Measurements from ENCODE around the gene MOB2. TPM values are rescaled to one million over a fixed set of nuclear protein-coding genes. Genes with fewer than 3 reads are reported as not detected.

Gene MOB2
- total and polyA plus RNA-seq, 2 of the 13 experiments (the other 11 are each of a cell fraction or from before 2014, with no cell fraction given) = 21.8 to 27.7 TPM

DNA sequence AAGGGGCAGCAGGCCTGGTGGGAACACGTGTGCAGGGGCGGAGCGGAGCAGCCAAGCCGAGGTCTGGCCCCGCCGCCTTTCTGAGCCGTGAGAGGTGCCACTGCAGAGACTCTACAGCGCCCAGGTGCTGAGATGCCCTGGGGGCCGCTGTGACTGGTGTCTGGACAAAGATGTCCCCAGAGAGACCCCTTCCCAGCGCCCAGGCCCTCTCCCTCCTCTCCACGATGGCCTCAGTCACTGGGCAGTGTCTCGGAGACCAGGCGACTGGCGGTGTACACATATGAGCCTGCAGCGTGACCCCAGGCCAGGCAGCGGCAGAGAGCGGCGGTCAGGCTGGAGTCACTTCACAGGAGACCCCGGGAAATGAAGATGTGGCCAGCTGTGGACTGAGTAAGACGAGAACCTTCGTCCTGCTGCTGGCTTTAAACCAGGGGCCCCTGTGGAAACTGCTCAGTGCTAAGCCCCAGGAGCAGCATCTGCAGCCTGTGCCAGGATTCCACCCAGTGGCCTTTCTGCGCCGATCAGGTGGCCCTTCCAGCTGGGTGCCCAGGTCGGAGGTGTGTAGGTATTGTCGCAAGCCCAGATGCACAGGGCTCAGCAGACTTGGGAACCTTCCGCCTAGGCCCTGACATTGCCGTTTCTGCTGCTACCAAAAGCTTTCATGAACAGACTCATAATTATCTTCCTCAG, 34.7 kb downstream of the MOB2 start:
- no peak for ATAC-seq
- in situ Hi-C loops (cut with HindIII; ENCODE audit: extremely low pct_ligation_motif_present, low pct_unique_long_range_greater_than_20kb) (no loop called here), intact Hi-C loops (cut with micrococcal nuclease; ENCODE audit: unreplicated experiment) (no loop called here)
- Histone ChIP-seq H3K27ac (ENCODE audit: extremely low read length, insufficient read depth, low read length) (no peak overlapping the region), H3K4me3 (replicated peaks in 1 of 3; ENCODE audit: insufficient read depth in 1 of 3, low read depth in 2 of 3, low read length in 3 of 3) (no peak overlapping the region), H3K79me2 (ENCODE audit: insufficient read depth, low read length) (no peaks in the 10 kb centered on the region), H2AFZ (ENCODE audit: low read length) (no peak overlapping the region), H4K20me1 (ENCODE audit: insufficient read depth, low read length) (0 out of 2 replicates have a peak, but pooled peaks cover 3% of the 10 kb centered on the region), H3K4me1 (ENCODE audit: insufficient read depth, low read length) (no peaks in the 10 kb centered on the region), H3K36me3 (replicated peaks in 1 of 2; ENCODE audit: control insufficient read depth in 1 of 2, insufficient read depth in 2 of 2, low read length in 2 of 2) (no peaks in the 10 kb centered on the region), H3K9ac (ENCODE audit: insufficient read depth, low read depth, low read length) (no peak overlapping the region), H3K9me3 (ENCODE audit: low read length) (no peaks in the 10 kb centered on the region), H3K4me2 (ENCODE audit: low read depth, low read length) (no peak overlapping the region), H3K27me3 (ENCODE audit: control insufficient read depth in 1 of 2, insufficient read depth in 2 of 2, low read length in 2 of 2) (peaks cover 5 to 27% of the 10 kb centered on the region in 2 experiments; a peak in 4 of 5 replicates)
- FAIRE-seq = no peak
- ChIA-PET CTCF (ENCODE audit: low intra/inter-chr PET ratio, low total read pairs) (no interaction called here), POLR2A (no interaction called here)
- no TSS peak for BruUV-seq (replicated peaks)
- DNase-seq (ENCODE audit: low spot score) = no peak
- WGBS (ENCODE audit: low lambda C conversion rate) = 49% methylated on average over 9 of the region's 27 CpGs
- TF ChIP-seq ISX (CRISPR knock-in tag; conservative IDR thresholded peaks at IDR 0.05) (no peak), ATF1 (CRISPR knock-in tag; IDR thresholded peaks at IDR 0.05) (no peak), TBL1XR1 (IDR thresholded peaks at IDR 0.05; ENCODE audit: borderline replicate concordance, low read length, partially characterized antibody) (no peak), TGIF2 (CRISPR knock-in tag; IDR thresholded peaks at IDR 0.05) (no peak), HIVEP1 (CRISPR knock-in tag; IDR thresholded peaks at IDR 0.05) (no peak), PLRG1 (conservative IDR thresholded peaks at IDR 0.05) (no peak), SETDB1 (CRISPR knock-in tag; IDR thresholded peaks at IDR 0.05; ENCODE audit: borderline replicate concordance) (no peak), RARA (CRISPR knock-in tag; IDR thresholded peaks at IDR 0.05) (no peak), GZF1 (CRISPR knock-in tag; IDR thresholded peaks at IDR 0.05) (no peak), JUN (CRISPR knock-in tag; IDR thresholded peaks at IDR 0.05) (no peak)
- TF ChIP-seq, protein P1, sequence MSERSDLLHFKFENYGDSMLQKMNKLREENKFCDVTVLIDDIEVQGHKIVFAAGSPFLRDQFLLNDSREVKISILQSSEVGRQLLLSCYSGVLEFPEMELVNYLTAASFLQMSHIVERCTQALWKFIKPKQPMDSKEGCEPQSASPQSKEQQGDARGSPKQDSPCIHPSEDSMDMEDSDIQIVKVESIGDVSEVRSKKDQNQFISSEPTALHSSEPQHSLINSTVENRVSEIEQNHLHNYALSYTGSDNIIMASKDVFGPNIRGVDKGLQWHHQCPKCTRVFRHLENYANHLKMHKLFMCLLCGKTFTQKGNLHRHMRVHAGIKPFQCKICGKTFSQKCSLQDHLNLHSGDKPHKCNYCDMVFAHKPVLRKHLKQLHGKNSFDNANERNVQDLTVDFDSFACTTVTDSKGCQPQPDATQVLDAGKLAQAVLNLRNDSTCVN (CRISPR knock-in tag; IDR thresholded peaks at IDR 0.05; ENCODE audit: borderline replicate concordance) = no peak
- TF ChIP-seq, protein P2, sequence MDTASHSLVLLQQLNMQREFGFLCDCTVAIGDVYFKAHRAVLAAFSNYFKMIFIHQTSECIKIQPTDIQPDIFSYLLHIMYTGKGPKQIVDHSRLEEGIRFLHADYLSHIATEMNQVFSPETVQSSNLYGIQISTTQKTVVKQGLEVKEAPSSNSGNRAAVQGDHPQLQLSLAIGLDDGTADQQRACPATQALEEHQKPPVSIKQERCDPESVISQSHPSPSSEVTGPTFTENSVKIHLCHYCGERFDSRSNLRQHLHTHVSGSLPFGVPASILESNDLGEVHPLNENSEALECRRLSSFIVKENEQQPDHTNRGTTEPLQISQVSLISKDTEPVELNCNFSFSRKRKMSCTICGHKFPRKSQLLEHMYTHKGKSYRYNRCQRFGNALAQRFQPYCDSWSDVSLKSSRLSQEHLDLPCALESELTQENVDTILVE (CRISPR knock-in tag; IDR thresholded peaks at IDR 0.05) = no peak
- TF ChIP-seq, protein P3, sequence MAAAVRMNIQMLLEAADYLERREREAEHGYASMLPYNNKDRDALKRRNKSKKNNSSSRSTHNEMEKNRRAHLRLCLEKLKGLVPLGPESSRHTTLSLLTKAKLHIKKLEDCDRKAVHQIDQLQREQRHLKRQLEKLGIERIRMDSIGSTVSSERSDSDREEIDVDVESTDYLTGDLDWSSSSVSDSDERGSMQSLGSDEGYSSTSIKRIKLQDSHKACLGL (CRISPR knock-in tag; IDR thresholded peaks at IDR 0.05) = no peak
- TF ChIP-seq, protein P4, sequence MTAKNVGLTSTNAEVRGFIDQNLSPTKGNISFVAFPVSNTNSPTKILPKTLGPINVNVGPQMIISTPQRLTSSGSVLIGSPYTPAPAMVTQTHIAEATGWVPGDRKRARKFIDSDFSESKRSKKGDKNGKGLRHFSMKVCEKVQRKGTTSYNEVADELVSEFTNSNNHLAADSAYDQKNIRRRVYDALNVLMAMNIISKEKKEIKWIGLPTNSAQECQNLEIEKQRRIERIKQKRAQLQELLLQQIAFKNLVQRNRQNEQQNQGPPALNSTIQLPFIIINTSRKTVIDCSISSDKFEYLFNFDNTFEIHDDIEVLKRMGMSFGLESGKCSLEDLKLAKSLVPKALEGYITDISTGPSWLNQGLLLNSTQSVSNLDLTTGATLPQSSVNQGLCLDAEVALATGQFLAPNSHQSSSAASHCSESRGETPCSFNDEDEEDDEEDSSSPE (CRISPR knock-in tag; IDR thresholded peaks at IDR 0.05) = no peak
